Panc1 (cell line): ENCODE measurements around the gene WDR1. TPM values are rescaled to one million over a fixed set of nuclear protein-coding genes. Genes with fewer than 3 reads are reported as not detected.

Experiments used
- ATAC-seq: fragments of 200-7000 bp; cut with Tn5 transposase; 2 replicates; pipeline ENCODE4 v1.9.1; 2020; ENCODE audit warnings: mild to moderate bottlenecking, moderate library complexity
- BruUV-seq: library from RNA; stranded (reverse); fragments of 400-500 nt; replicated peaks from 2 replicates; lab custom pipeline; 2021; lab: Mats Ljungman, UMichigan
- CTCF ChIA-PET: fragments of 300-600 bp; sonication (Branson Sonifier 250); formaldehyde crosslinking; loops from one replicate; lab custom pipeline; 2022; ENCODE audit warnings: antibody characterized with exemption; lab: Charles Lee
- POLR2A ChIA-PET: fragments of 300-600 bp; sonication (Branson Sonifier 250); formaldehyde crosslinking; loops from one replicate; lab custom pipeline; 2022; ENCODE audit warnings: antibody characterized with exemption; lab: Charles Lee
- DNase-seq: peaks from one replicate; pipeline ENCODE4 v3.0.0-alpha.2; 2010; ENCODE audit warnings: low read depth, low spot score
- H3K27ac ChIP-seq: 2 replicates; pipeline ENCODE4 v1.5.1; 2011; ENCODE audit warnings: mild to moderate bottlenecking, low read length, inconsistent platforms
- H3K27me3 ChIP-seq: fragments of 200-500 bp; sonication (Bioruptor generic); 2 replicates; pipeline ENCODE4 v1.6.0; 2014; ENCODE audit warnings: low read length, inconsistent platforms; ENCODE audit not compliant: control insufficient read depth, insufficient read depth
- H3K36me3 ChIP-seq: fragments of 200-500 bp; sonication (Bioruptor generic); 2 replicates; pipeline ENCODE4 v1.5.1; 2014; ENCODE audit warnings: inconsistent platforms, mild to moderate bottlenecking, low read length, moderate library complexity; ENCODE audit not compliant: control insufficient read depth, insufficient read depth
- H3K4me1 ChIP-seq: 2 replicates; pipeline ENCODE4 v1.5.1; 2011; ENCODE audit warnings: inconsistent platforms, mild to moderate bottlenecking, low read length, moderate library complexity; ENCODE audit not compliant: control insufficient read depth, insufficient read depth
- H3K4me3 ChIP-seq, 2 experiments: 2 replicates each; pipeline ENCODE4 v1.5.1; 2011 to 2012; ENCODE audit warnings: low read depth in 2 of 2, low read length in 2 of 2, mild to moderate bottlenecking in 2 of 2, inconsistent platforms in 1 of 2, moderate library complexity in 1 of 2
- H3K9me3 ChIP-seq: fragments of 200-500 bp; sonication (Bioruptor generic); 2 replicates; pipeline ENCODE4 v1.5.1; 2014; ENCODE audit warnings: low read depth, mild to moderate bottlenecking, inconsistent platforms, low read length, moderate library complexity; ENCODE audit not compliant: control insufficient read depth, insufficient read depth
- CTCF ChIP-seq: fragments of 450-650 bp; IDR thresholded peaks from 2 replicates; pipeline ENCODE4 v1.5.1; 2017; ENCODE audit warnings: mild to moderate bottlenecking
- POLR2AphosphoS5 ChIP-seq: IDR thresholded peaks from 2 replicates; pipeline ENCODE4 v1.6.1; 2012; ENCODE audit warnings: mild to moderate bottlenecking, low read depth, low read length, moderate library complexity
- REST ChIP-seq, 2 experiments: IDR thresholded peaks; 2 replicates each; pipeline ENCODE4 v1.6.1; 2011 to 2012; ENCODE audit warnings: low read depth in 2 of 2, control low read depth in 1 of 2, low read length in 1 of 2, mild to moderate bottlenecking in 1 of 2, moderate library complexity in 1 of 2; ENCODE audit not compliant: insufficient read depth in 1 of 2
- SIN3A ChIP-seq: IDR thresholded peaks from 2 replicates; pipeline ENCODE4 v1.6.1; 2012; ENCODE audit warnings: low read depth, mild to moderate bottlenecking, low read length, moderate library complexity, borderline replicate concordance; ENCODE audit not compliant: insufficient read depth
- TCF7L2 ChIP-seq: IDR thresholded peaks from 2 replicates; pipeline ENCODE4 v1.6.1; 2011; ENCODE audit warnings: mild to moderate bottlenecking, low read depth, low read length, inconsistent platforms
- in situ Hi-C: cut with HindIII; loops from 2 replicates; pipeline ENCODE4 v1.10.0; 2016; ENCODE audit warnings: low sequenced_read_pairs, low pct_unique_long_range_greater_than_20kb
- intact Hi-C: fragments of 100-400 bp; cut with micrococcal nuclease; formaldehyde crosslinking; loops from one replicate; pipeline ENCODE4 v1.10.0; 2022; ENCODE audit not compliant: unreplicated experiment
- total RNA-seq: library from RNA; stranded (reverse); gene quantifications from one replicate; pipeline ENCODE4 v1.2.1, GENCODE V29; 2021; ENCODE audit not compliant: unreplicated experiment

WDR1 gene
- total RNA-seq, 1 experiment from 2014 or later: 260 TPM

- no peaks in the 10 kb centered on the region for H3K4me1 ChIP-seq
- ATAC-seq (no peak), DNase-seq (no peak)
- no peak overlapping the region for H3K27ac ChIP-seq
- intact Hi-C loops: no loop called here
- ChIA-PET POLR2A (no interaction called here), CTCF (no interaction called here)
- TF ChIP-seq REST (IDR thresholded peaks at IDR 0.05; ENCODE audit: insufficient read depth in 1 of 2, low read depth in 2 of 2, low read length in 1 of 2): no peak
- no peak for TF ChIP-seq SIN3A
- no peak for TF ChIP-seq CTCF
- no peak for TF ChIP-seq TCF7L2
- no peak for TF ChIP-seq POLR2AphosphoS5
- H3K9me3 ChIP-seq: no peaks in the 10 kb centered on the region
- H3K36me3 ChIP-seq: peaks cover 7% of the 10 kb centered on the region; the same call in 1 of the 2 replicates
- BruUV-seq: no TSS peak
- in situ Hi-C loops: no loop called here
- no peaks in the 10 kb centered on the region for H3K27me3 ChIP-seq
- H3K4me3 ChIP-seq: no peak overlapping the region
Observed at GRCh38 chr4:10078481-10079233, 37.9 kb downstream of the WDR1 start.

- ChIA-PET CTCF (no interaction called here), POLR2A (no interaction called here)
- no peak overlapping the region for H3K27ac ChIP-seq
- no peaks in the 10 kb centered on the region for H3K9me3 ChIP-seq
- DNase-seq (no peak), ATAC-seq (no peak)
- TF ChIP-seq POLR2AphosphoS5: no peak
- no peak for TF ChIP-seq REST (IDR thresholded peaks at IDR 0.05; ENCODE audit: insufficient read depth in 1 of 2, low read depth in 2 of 2, low read length in 1 of 2)
- TF ChIP-seq TCF7L2: no peak
- TF ChIP-seq SIN3A: no peak
- no peak for TF ChIP-seq CTCF
- H3K4me3 ChIP-seq: no peak overlapping the region
- in situ Hi-C loops (no loop called here), intact Hi-C loops (no loop called here)
- no TSS peak for BruUV-seq
- peaks cover 7% of the 10 kb centered on the region for H3K36me3 ChIP-seq
- H3K27me3 ChIP-seq: no peaks in the 10 kb centered on the region
- no peaks in the 10 kb centered on the region for H3K4me1 ChIP-seq
Observed at GRCh38 chr4:10077483-10078335, 38.9 kb downstream of the WDR1 start.
